Measurements from ENCODE around the gene RNF115.
"Not testable (repeated sequence)": the region's sequence is repeated elsewhere in the genome, so short reads cannot be mapped to it uniquely, and the experiment has no call there.

The RNF115 gene

GRCh38 chr1:145827966-145828365, 4.1 kb upstream of the RNF115 start:
- no peak for DNase-seq (ENCODE audit: low spot score)

GRCh38 chr1:145826030-145826429, 2.1 kb upstream of the RNF115 start:
- DNase-seq (ENCODE audit: low spot score) = no peak

GRCh38 chr1:145824499-145824842, 576 bp upstream of the RNF115 start:
- no peak for DNase-seq (ENCODE audit: low spot score)

- DNase-seq (ENCODE audit: low spot score) = not testable (repeated sequence)
Observed at GRCh38 chr1:145822779-145823331, 1.0 kb downstream of the RNF115 start.

- DNase-seq (ENCODE audit: low spot score) = not testable (repeated sequence)
Observed at GRCh38 chr1:145818095-145818494, 5.8 kb downstream of the RNF115 start.

- DNase-seq (ENCODE audit: low spot score) = not testable (repeated sequence)
Observed at GRCh38 chr1:145812977-145813810, 10.7 kb downstream of the RNF115 start.

GRCh38 chr1:145806844-145807243, 17.1 kb downstream of the RNF115 start:
- no peak for DNase-seq (ENCODE audit: low spot score)

- no peak for DNase-seq (ENCODE audit: low spot score)
Observed at GRCh38 chr1:145806408-145806807, 17.5 kb downstream of the RNF115 start.

GRCh38 chr1:145805057-145805456, 18.8 kb downstream of the RNF115 start:
- no peak for DNase-seq (ENCODE audit: low spot score)

GRCh38 chr1:145804235-145805045, 19.5 kb downstream of the RNF115 start:
- no peak for DNase-seq (ENCODE audit: low spot score)

- no peak for DNase-seq (ENCODE audit: low spot score)
Observed at GRCh38 chr1:145799806-145800205, 24.1 kb downstream of the RNF115 start.

GRCh38 chr1:145796753-145797152, 27.1 kb downstream of the RNF115 start:
- no peak for DNase-seq (ENCODE audit: low spot score)

GRCh38 chr1:145795257-145795881, 28.5 kb downstream of the RNF115 start:
- DNase-seq (ENCODE audit: low spot score) = no peak

GRCh38 chr1:145792484-145792883, 31.4 kb downstream of the RNF115 start:
- DNase-seq (ENCODE audit: low spot score) = no peak

GRCh38 chr1:145791860-145792259, 32.0 kb downstream of the RNF115 start:
- not testable (repeated sequence) for DNase-seq (ENCODE audit: low spot score)

GRCh38 chr1:145788580-145788979, 35.3 kb downstream of the RNF115 start:
- DNase-seq (ENCODE audit: low spot score) = no peak

- DNase-seq (ENCODE audit: low spot score) = no peak
Observed at GRCh38 chr1:145786271-145786670, 37.6 kb downstream of the RNF115 start.

- DNase-seq (ENCODE audit: low spot score) = no peak
Observed at GRCh38 chr1:145785547-145785946, 38.3 kb downstream of the RNF115 start.

- no peak for DNase-seq (ENCODE audit: low spot score)
Observed at GRCh38 chr1:145784409-145784808, 39.5 kb downstream of the RNF115 start.

- DNase-seq (ENCODE audit: low spot score) = no peak
Observed at GRCh38 chr1:145782272-145783099, 41.4 kb downstream of the RNF115 start.

GRCh38 chr1:145778146-145778540, 45.8 kb downstream of the RNF115 start:
- no peak for DNase-seq (ENCODE audit: low spot score)
